Natural killer cell (primary cell): Measurements from ENCODE around the gene OR7A10. TPM values are rescaled to one million over a fixed set of nuclear protein-coding genes. Genes with fewer than 3 reads are reported as not detected.
"Not testable (repeated sequence)": the region's sequence is repeated elsewhere in the genome, so short reads cannot be mapped to it uniquely, and the experiment has no call there.

ENCODE experiments used
- ATAC-seq, 3 donors: fragments of 150-1000 bp in 2 of 3; fragments of 200-7000 bp in 1 of 3; cut with Tn5 transposase; 1 replicate in 1 of 3; 2 replicates in 2 of 3; pipeline ENCODE4 v1.10.0; 2021; ENCODE audit warnings: mild to moderate bottlenecking in 2 of 3, moderate library complexity in 2 of 3
- DNase-seq, 2 donors: peaks; one replicate each; pipeline versions ENCODE4 v3.0.0 to v3.0.0-alpha.2; 2013 to 2021; ENCODE audit warnings: mixed read lengths in 1 of 2
- H3K27ac ChIP-seq: one replicate; pipeline ENCODE4 v1.5.1; 2013; ENCODE audit warnings: mild to moderate bottlenecking, low read length
- H3K27me3 ChIP-seq: one replicate; pipeline ENCODE4 v1.6.1; 2013; ENCODE audit warnings: low read length; ENCODE audit not compliant: control insufficient read depth, insufficient read depth
- H3K36me3 ChIP-seq: one replicate; pipeline ENCODE4 v1.6.1; 2013; ENCODE audit warnings: low read length; ENCODE audit not compliant: control insufficient read depth, insufficient read depth
- H3K4me1 ChIP-seq: one replicate; pipeline ENCODE4 v1.6.1; 2013; ENCODE audit warnings: low read length; ENCODE audit not compliant: control insufficient read depth, insufficient read depth
- H3K4me3 ChIP-seq: one replicate; pipeline ENCODE4 v1.5.1; 2013; ENCODE audit warnings: low read length
- H3K9me3 ChIP-seq: one replicate; pipeline ENCODE4 v1.6.1; 2013; ENCODE audit warnings: low read length; ENCODE audit not compliant: control insufficient read depth, insufficient read depth
- H3K27ac Mint-ChIP-seq, 2 donors: one replicate each; pipeline ENCODE4 v1.8.0; 2022; ENCODE audit warnings: mild to moderate bottlenecking in 2 of 2, mixed read lengths in 2 of 2, moderate library complexity in 1 of 2
- H3K27me3 Mint-ChIP-seq, 2 donors: one replicate each; pipeline ENCODE4 v1.8.0; 2022; ENCODE audit warnings: low read depth in 2 of 2, mixed read lengths in 2 of 2
- H3K36me3 Mint-ChIP-seq: one replicate; pipeline ENCODE4 v1.8.0; 2022; ENCODE audit warnings: mixed read lengths
- H3K4me1 Mint-ChIP-seq, 2 donors: one replicate each; pipeline ENCODE4 v1.8.0; 2022; ENCODE audit warnings: mixed read lengths in 2 of 2
- H3K4me3 Mint-ChIP-seq: one replicate; pipeline ENCODE4 v1.8.0; 2022; ENCODE audit warnings: mild to moderate bottlenecking, moderate library complexity, mixed read lengths
- H3K9me3 Mint-ChIP-seq, 2 donors: one replicate each; pipeline ENCODE4 v1.8.0; 2022; ENCODE audit warnings: mixed read lengths in 2 of 2
- WGBS: methylation state at CpG from one replicate; pipeline ENCODE4 v1.1.7; 2013; ENCODE audit warnings: missing lambda C conversion rate; ENCODE audit not compliant: insufficient coverage; 5-methylcytosine and 5-hydroxymethylcytosine counted together
- intact Hi-C: fragments of 100-400 bp; cut with micrococcal nuclease; formaldehyde crosslinking; loops from one replicate; pipeline ENCODE4 v1.14.2; 2022
- total RNA-seq, 4 donors: library from RNA; stranded (reverse); fragments of 120-200 nt in 1 of 4; gene quantifications; one replicate each; pipeline versions ENCODE4 v1.2.3 to v1.2.4, GENCODE V29; 2013 to 2022
- TF ChIP-seq, protein P1 (sequence below): fragments of 200-600 bp; IDR thresholded peaks from one replicate; pipeline ENCODE4 v1.8.0; 2022; ENCODE audit warnings: antibody characterized with exemption

Gene OR7A10
- total RNA-seq, 3 donors from 2014 or later (not counting 1 experiment from before 2014, with no cell fraction given) = not detected

DNA sequence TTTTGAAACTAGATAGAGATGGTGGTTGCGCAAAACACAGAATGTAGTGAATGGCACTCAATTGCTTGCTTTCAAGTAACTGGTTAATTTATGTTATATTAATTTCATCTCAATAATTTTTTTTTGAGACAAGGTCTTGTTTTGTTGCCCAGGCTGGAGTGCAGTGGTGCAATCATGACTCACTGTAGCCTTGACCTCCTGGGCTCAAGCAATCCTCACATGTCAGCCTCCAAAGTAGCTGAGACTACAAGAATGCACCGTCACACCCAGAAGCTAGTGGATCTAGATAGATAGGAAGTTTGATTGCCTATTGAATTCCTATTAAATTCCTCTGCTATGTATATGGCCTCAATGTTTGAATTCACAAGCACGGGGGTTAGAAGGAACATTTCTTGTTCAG, 44.0 kb downstream of the OR7A10 start:
- no peaks in the 10 kb centered on the region for H3K36me3 ChIP-seq
- WGBS = 95% methylated on average over 3 of the region's 3 CpGs
- H3K4me1 ChIP-seq = no peaks in the 10 kb centered on the region
- H3K27me3 ChIP-seq = no peaks in the 10 kb centered on the region
- no peak overlapping the region for H3K27ac ChIP-seq
- Mint-ChIP-seq H3K27ac (no peak overlapping the region), H3K4me3 (no peak overlapping the region), H3K4me1 (no peaks in the 10 kb centered on the region), H3K36me3 (no peaks in the 10 kb centered on the region), H3K27me3 (peaks cover 6 to 7% of the 10 kb centered on the region in 2 donors), H3K9me3 (no peaks in the 10 kb centered on the region)
- intact Hi-C loops = loop anchor here (1.0 kb wide), 1 partner anchor 8 kb away; no protein-coding TSS in a partner anchor
- no peak for ATAC-seq
- DNase-seq = no peak
- H3K9me3 ChIP-seq = no peaks in the 10 kb centered on the region
- no peak overlapping the region for H3K4me3 ChIP-seq
- TF ChIP-seq, protein P1, sequence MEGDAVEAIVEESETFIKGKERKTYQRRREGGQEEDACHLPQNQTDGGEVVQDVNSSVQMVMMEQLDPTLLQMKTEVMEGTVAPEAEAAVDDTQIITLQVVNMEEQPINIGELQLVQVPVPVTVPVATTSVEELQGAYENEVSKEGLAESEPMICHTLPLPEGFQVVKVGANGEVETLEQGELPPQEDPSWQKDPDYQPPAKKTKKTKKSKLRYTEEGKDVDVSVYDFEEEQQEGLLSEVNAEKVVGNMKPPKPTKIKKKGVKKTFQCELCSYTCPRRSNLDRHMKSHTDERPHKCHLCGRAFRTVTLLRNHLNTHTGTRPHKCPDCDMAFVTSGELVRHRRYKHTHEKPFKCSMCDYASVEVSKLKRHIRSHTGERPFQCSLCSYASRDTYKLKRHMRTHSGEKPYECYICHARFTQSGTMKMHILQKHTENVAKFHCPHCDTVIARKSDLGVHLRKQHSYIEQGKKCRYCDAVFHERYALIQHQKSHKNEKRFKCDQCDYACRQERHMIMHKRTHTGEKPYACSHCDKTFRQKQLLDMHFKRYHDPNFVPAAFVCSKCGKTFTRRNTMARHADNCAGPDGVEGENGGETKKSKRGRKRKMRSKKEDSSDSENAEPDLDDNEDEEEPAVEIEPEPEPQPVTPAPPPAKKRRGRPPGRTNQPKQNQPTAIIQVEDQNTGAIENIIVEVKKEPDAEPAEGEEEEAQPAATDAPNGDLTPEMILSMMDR = no peak

DNA sequence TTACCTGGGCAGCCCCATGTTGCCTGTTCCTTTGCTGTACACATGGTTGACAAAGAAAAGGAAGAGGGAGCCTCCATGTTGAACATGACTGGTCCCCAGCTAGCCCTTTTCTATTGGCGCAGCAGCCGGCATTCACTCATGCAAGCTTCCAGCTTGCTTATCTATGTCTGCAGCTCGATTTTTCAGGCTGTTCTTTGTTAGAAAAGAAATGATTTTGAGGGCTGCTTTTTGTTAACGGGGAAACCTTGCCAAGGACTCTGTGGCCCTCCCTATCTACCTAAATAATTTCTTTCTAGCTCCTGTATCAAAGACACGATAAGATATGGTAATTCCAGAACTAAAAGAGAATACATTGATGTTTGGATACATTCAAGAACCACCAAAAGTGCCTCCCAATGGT, 50.0 kb downstream of the OR7A10 start:
- WGBS = 75% methylated on average over 4 of the region's 5 CpGs
- Histone ChIP-seq H3K4me1 (no peaks in the 10 kb centered on the region), H3K9me3 (no peaks in the 10 kb centered on the region), H3K36me3 (no peaks in the 10 kb centered on the region), H3K27ac (no peak overlapping the region), H3K27me3 (no peaks in the 10 kb centered on the region), H3K4me3 (no peak overlapping the region)
- intact Hi-C loops = no loop called here
- Mint-ChIP-seq H3K4me3 (no peak overlapping the region), H3K27ac (no peak overlapping the region), H3K27me3 (peaks cover 18 to 28% of the 10 kb centered on the region in 2 donors), H3K36me3 (no peaks in the 10 kb centered on the region), H3K4me1 (no peaks in the 10 kb centered on the region), H3K9me3 (no peaks in the 10 kb centered on the region)
- ATAC-seq (no peak), DNase-seq (no peak)
- TF ChIP-seq, protein P1 = no peak

DNA sequence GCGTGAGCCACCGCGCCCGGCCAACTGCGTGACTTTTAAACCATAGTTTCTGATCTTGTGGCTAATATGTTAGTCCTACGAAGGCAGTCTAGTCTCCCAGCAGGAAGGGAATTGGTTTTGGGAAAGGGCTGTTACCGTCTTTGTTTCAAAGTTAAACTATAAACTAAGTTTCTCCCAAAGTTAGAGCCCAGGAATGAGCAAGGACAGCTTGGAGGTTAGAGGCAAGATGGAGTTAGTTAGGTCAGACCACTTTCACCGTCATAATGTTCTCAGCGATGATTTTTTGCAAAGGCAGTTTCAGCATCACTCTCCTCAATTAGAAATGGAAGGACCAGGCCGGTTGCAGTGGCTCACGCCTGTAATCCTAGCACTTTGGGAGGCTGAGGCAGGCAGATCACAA, 52.7 kb downstream of the OR7A10 start:
- TF ChIP-seq, protein P1 = no peak
- H3K4me3 ChIP-seq = no peak overlapping the region
- intact Hi-C loops = no loop called here
- ATAC-seq (no peak), DNase-seq (no peak)
- H3K36me3 Mint-ChIP-seq = no peaks in the 10 kb centered on the region
- H3K27ac Mint-ChIP-seq = no peak overlapping the region
- no peak overlapping the region for H3K27ac ChIP-seq
- 89% methylated on average over 11 of the region's 11 CpGs for WGBS
- H3K9me3 Mint-ChIP-seq = no peaks in the 10 kb centered on the region
- no peak overlapping the region for H3K4me3 Mint-ChIP-seq
- no peaks in the 10 kb centered on the region for H3K4me1 Mint-ChIP-seq
- no peaks in the 10 kb centered on the region for H3K9me3 ChIP-seq
- H3K36me3 ChIP-seq = no peaks in the 10 kb centered on the region
- no peaks in the 10 kb centered on the region for H3K4me1 ChIP-seq
- peaks cover 13 to 29% of the 10 kb centered on the region in 2 donors for H3K27me3 Mint-ChIP-seq
- H3K27me3 ChIP-seq = no peaks in the 10 kb centered on the region

DNA sequence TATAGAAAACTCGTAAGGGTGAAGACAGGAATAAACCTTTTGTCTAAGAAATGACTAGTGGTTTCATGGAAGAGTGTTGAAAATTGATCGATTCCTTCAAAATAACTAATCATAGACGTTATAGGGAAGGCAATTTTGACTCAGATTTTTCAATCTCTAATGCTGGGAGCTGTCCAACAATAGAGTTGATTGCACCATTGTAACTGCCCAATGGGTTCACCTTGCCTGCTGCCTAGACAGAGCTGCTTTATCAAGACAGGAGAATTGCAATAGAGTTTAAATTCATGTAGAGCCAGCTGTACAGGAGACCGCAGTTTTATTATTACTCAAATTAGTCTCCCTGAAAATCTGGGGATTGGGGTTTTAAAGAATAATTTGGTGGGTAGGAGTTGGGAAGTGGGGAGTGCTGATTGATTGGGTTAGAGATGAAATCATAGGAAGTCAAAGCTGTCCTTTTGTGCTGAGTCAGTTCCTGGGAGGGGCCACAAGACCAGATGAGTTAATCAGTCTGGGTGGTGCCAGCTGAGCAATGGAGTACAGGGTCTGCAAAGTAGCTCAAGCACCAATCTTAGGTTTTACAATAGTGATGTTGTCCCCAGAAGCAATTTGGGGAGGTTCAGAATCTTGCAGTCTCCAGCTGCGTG, 53.5 kb downstream of the OR7A10 start:
- intact Hi-C loops = no loop called here
- Histone ChIP-seq H3K27ac (no peak overlapping the region), H3K9me3 (no peaks in the 10 kb centered on the region), H3K36me3 (no peaks in the 10 kb centered on the region), H3K4me3 (no peak overlapping the region), H3K27me3 (no peaks in the 10 kb centered on the region), H3K4me1 (no peaks in the 10 kb centered on the region)
- TF ChIP-seq, protein P1 = no peak
- WGBS = 90% methylated on average over 4 of the region's 5 CpGs
- H3K36me3 Mint-ChIP-seq = no peaks in the 10 kb centered on the region
- no peak overlapping the region for H3K27ac Mint-ChIP-seq
- no peaks in the 10 kb centered on the region for H3K4me1 Mint-ChIP-seq
- ATAC-seq = no peak
- peaks cover 13 to 26% of the 10 kb centered on the region in 2 donors for H3K27me3 Mint-ChIP-seq
- H3K4me3 Mint-ChIP-seq = no peak overlapping the region
- H3K9me3 Mint-ChIP-seq = no peaks in the 10 kb centered on the region
- DNase-seq = no peak

DNA sequence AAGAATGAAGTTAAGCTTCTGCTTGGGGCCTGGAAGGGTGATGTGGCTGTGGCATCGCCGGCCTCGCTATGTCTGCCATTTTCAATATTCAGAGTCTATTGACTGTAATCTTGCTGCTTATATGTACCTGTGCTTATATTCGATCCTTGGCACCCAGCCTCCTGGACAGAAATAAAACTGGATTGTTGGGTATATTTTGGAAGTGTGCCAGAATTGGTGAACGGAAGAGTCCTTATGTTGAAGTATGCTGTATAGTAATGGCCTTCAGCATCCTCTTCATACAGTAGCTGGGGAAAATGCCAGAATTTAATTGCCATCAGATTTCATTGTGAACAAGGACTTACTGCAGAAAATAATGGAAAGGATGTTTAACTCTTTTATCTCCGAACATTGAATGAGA, 56.5 kb downstream of the OR7A10 start:
- H3K9me3 ChIP-seq, H3K4me3 Mint-ChIP-seq, intact Hi-C loops, H3K27ac Mint-ChIP-seq, H3K36me3 Mint-ChIP-seq, H3K27ac ChIP-seq, H3K4me3 ChIP-seq, H3K27me3 ChIP-seq, H3K9me3 Mint-ChIP-seq, H3K4me1 Mint-ChIP-seq, H3K36me3 ChIP-seq, H3K27me3 Mint-ChIP-seq, H3K4me1 ChIP-seq, DNase-seq, ATAC-seq: not testable (repeated sequence)
- WGBS = 95% methylated on average over 5 of the region's 6 CpGs
